Gastroesophageal sphincter (tissue), 3 donors: ENCODE results near the gene PFDN4.

Experiments used
- CTCF ChIP-seq, 4 experiments: fragments of 200-600 bp in 2 of 4; fragments of 450-650 bp in 2 of 4; sonication (generic) in 1 of 4; IDR thresholded peaks; one replicate each; pipeline ENCODE4 v1.5.1; 2017 to 2019; ENCODE audit warnings: antibody characterized with exemption in 4 of 4, mild to moderate bottlenecking in 2 of 4, moderate library complexity in 2 of 4
- EP300 ChIP-seq: sonication (generic); formaldehyde crosslinking; IDR thresholded peaks from one replicate; pipeline ENCODE4 v1.6.1; 2017; ENCODE audit warnings: antibody characterized with exemption, mild to moderate bottlenecking
- POLR2A ChIP-seq, 2 donors: fragments of 450-650 bp; IDR thresholded peaks; one replicate each; pipeline ENCODE4 v1.6.1; 2017; ENCODE audit warnings: antibody characterized with exemption in 2 of 2, mild to moderate bottlenecking in 2 of 2, moderate library complexity in 1 of 2
- POLR2AphosphoS5 ChIP-seq: sonication (generic); formaldehyde crosslinking; IDR thresholded peaks from one replicate; pipeline ENCODE4 v1.6.1; 2017; ENCODE audit warnings: antibody characterized with exemption

DNA sequence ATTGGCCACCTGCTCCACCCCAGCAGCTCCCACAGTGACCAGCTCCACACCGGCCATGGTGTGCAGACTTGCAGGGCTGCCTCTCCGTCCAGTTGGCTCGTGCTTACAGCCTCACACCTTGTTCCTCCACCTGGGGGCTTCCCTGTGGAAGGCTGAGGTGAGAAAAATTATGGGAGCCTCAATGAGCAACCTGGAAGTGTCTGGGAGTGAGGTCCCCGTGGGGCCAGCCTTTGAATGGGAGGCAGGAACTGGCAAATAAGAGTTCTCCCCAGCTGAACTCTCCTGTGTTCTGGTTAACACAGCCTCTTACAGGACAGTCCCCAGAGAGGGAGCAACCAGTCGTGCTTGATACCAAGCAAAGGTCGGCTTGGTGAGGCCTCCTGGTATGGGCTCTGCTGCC is 3.8 kb upstream of the PFDN4 start:
- no peak for TF ChIP-seq CTCF (IDR thresholded peaks at IDR 0.05)
- TF ChIP-seq EP300: no peak
- TF ChIP-seq POLR2A (IDR thresholded peaks at IDR 0.05): no peak
- no peak for TF ChIP-seq POLR2AphosphoS5
